ENCODE results near the gene IGF2.

IGF2 gene

DNA sequence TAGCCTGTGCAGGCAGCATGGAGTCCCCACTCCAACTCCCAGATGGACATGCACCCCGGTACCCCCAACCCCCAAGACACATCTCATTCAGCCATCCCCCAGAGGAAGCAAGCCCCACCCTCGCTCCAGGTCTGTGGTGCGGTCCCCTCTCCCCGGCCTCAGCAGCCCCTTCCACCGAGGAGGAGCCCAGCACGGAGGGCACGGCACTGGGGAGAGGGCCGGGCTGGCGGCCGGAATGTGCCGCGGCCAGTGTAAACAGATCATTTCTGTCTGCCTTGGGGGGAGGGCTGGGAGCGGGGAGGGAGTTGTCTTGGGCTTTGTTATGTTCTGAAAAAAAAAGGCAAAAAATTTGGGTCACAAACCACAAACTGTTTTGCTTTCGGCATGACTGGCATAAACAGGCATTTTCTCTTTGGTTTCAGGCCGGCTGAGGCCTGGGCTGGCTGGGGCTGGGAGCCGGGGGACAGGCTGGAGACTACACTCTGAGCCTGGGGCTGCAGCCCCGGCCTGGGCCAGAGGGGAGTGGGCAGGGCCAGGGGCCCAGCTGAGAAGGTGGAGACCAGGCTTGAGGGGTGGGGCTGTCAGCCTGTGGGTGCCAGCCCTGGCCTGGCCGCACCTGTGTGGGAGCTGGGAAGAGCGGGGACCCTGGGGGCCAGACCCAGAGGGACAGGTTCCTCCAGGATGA lies 16.8 kb downstream of the IGF2 start:
- no peak for DNase-seq

DNA sequence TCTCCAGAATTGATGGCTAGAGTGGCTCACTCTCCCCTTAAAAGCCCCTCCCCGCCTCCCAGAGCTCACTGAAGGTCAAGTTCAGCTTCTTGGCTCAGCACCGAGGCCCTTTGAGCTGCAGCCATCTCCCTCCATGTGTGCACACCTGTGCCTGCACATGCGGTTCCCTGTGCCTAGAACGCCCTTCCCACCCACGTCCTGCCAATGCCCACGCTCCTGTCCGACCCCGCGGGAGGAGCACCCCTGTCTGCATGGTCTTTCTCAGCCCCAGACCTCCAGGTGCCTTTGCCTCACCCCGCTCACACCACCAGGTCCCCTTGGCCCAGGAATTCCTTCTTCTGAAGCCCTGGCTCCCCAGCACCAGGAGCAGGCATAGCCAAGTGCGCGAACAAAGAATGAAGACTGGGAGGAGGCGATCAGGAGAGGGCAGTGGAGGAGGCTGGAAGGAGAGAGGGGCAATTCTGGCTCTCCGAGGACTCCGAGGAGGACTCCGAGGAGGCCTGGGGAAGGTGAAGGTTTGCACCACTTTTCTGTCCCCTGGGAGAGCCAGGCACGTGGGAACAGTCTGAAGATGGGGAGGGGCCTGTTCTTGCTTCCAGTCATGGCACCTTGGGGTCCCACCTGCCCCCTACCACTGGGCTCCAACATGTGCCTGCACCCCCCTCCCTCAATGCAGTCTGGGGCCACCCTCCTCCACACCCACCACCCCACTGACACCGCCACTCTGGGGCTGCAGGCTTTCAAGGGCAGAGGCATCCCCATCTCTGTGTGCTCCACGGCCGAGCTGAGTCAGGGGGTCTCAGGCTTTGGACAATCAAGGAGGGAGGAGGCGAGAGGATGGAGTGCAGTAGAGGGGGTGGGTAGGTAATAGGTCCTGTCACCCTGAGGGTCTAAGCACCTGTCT lies 17.7 kb downstream of the IGF2 start:
- no peak for DNase-seq

DNA sequence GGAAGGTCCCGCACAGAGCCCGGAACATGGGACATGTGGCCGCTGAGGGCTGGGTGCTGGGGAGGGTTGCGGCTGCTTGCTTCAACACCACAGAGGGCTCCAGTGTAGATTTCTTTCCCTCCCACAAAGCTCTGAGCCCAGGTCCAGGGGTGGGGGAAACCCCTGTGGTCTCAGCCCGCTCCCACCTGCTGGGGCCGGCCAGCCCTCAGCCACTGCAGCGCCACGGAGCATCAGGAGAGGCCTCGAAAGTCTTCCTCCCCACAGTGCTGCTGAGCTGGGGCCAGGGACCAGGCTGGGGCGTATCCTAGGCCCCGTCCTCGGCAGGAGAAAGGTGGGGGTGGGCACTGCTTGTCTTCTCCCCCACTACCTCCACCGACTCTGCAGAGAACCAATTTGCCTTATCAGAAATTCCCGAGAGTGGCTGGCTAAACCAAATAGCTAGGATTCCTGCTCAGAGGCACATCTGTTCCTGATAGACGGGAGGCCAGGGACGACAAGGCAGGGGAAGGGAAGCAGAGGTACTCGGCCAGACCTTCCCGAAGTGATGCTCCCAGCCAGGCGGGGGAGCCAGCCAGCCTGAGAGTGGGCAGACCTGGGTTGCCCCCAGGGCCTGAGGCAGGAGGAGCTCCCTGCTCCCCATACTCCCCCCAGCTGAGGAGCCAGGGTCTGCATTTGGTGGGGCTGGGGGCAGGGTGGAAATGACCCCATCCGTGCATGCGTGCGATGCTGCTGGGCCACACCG lies 18.7 kb downstream of the IGF2 start:
- no peak for DNase-seq

DNA sequence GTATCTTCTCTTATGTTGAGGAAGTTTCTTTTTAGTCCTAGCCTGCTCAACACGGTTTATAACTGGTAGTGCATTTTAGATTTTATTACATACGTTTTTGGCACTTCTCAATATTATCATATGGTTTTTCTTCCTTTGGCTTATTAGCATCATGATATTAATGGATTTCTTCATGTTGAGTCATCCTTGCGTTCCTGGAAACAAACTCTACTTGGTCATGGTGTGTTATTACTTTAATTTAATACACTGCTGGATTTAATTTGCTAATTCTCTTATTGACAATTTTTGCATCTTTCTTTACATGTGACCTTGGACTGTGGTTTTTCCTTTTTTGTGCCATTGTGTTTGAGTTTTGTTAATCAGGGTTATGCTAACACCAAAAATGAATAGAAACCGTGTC lies 20.5 kb downstream of the IGF2 start:
- no peak for DNase-seq

DNA sequence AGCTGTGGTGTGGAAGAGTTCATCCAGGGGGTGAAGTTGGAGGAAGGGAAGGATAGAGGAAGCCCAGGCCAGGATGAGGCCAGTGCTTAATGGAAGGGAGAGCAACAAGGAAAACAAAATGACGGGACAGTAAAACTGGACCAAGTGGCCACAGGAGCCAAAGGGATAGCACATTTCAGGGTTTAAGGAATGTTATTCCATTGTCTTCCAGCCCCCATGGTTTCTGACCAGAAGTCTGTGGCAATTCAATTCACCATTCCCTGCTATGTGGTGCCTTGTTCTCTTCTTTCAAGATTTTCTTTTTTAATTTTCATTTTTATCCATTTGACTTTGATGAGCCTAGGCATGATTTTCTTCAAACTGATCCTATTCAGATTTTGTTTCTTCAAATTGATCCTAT lies 22.5 kb downstream of the IGF2 start:
- DNase-seq, result no peak

DNA sequence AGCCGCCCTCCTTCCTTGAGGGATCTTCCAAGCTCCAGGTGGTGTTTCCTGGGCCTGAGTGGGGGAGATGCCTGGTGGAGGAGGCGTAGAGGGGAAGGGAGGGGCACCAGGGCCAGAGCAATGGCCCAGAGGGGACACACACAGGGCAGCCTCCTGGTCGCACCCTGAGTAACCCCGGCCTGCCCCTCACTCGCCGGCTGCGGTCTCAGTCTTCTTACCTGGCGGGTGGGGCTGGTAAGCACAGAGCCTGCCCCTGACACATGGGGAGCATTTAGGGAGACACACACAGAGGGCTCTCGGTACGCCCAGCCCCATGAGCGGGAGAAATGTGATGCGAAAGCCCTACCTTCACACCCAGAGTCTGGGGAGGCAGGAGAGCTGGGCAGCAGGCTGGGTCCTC lies 23.9 kb downstream of the IGF2 start:
- no peak for DNase-seq

DNA sequence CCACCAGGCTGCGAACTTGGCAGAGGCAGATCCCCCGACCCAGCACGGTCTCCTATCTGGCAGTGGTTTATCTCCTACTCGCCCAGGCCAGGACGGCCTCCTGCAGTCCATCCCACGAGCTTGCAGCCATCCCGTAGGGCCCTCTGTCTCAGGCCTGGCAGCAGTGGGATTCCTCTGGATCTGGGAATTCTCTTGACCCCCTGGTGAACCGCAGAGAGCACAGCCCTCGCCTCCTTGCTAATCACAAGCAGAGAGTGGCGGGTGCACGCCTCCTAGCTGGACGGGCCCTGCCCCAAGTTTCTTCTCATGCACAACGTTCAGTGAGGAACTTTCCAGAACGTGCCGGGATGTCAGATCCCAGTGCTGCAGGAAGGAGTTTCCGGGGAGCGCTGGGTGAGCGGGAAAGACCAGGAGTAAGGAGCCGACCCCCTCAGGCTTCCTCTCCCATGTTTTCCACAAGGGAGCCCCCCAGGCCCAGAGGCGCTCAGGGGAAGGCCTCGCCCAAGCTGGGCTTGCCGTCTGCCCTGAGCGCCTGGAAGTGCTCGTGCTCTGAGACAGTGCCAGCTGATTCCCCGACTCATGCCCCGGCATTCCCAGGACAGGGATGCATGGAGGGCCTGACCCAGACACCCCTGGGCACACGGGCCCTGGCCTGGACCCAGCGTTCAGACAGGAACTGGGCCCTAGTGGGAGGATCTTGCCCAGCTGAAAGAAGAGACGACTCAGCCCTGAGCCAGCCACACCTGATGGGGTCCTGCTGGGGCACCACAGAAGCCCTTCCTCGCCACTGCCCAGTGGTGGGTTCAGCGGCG lies 24.6 kb downstream of the IGF2 start:
- no peak for DNase-seq

DNA sequence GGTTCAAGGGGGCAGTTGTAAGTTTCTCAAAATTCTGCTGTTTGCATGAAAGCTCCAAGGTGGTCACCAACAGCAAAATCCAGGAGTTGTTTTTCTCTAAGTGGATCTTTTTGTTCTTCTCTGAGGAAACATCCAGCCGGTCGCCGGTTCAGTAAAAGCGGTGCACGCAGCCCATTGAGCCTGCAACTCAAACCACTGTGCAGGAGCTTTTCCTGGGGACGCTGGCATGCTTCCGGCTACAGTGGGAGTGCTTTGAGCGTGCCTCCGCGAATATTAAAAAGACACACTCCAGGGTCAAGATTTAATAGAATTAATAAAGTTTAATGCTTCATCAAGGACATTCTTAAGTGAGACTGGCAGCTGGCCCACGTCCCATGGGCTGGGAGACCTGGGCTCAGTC lies 25.4 kb downstream of the IGF2 start:
- DNase-seq, result no peak

DNA sequence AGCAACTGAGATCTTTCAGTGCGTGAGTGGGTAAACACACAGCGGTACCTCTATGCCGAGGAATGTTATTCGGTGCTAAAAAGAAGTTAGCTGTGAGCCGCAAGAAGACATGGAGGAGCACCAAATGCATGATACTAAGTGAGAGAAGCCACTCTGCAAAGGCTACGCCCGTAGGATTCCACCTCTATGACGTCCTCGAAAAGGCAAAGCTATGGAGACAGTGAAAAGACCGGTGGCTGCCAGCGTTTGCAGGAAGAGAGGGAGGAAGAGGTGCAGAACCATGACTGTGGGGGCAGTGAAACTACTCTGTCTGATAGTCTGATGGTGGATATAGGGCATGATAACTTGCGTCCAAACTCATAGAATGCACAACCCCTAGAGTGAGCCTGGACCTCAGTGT lies 28.7 kb downstream of the IGF2 start:
- DNase-seq, result no peak

DNA sequence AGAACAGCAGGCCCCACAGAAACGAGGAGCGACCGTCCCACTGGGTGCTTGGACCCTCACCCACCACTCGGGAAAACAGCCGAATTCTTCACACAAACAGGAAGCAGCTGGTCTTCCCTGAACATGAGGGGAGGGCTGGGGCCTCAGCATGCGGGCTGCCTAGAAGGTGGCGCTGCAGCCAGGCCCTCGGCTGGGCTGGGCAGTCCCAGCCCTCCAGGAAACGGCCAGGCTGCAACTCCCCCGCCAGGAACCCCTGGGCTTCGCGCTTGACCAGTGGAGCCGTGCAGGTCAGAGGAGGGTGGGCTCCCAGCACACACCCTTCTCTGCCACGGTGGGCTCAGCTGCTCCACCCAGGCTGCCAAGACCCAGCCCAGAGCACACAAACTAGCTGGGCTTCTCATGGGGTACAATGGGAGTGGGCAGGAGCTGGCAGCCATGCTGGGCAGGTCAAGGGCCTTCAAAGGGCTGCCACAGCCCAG lies 29.6 kb downstream of the IGF2 start:
- DNase-seq, result no peak

DNA sequence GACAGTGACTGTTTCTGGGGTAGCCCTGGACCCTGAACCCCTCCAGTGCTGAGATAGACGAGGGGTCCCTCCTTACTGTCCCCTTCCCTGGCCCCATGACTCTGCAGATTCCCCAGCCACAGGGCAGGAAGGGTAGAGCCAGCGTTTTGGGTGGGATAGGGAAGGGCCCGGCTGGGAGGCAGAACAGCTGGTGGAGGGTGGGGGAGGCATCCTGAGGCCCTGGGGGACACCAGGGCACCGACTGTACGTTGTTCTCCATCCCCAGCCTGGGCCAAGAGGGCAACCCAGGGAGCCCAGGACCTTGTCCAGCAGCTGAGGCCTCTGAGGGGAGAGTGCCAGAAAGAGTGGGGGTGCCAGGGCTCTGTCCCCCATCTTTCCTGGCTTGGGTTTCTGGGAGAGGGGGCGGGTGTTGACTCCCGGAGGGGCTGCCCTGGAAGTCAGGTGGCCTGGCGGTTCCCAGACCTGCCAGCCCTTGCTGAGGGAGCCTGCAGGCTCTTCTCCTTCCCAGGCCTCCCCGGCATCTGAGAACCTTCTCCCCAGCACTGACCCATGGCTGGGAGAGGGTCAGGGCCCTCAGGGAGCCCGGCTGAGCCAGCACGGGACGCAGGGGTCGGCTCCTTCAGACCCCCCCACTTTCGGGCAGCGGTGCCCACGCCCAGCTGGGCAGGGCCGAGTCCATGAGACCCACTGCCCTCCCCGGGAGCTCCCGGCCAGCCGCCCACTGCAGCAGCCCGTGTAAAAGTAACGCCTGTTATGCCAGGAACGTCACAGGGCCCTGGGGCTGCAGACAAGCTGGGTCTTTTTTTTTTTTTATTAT lies 30.3 kb downstream of the IGF2 start:
- no peak for DNase-seq

DNA sequence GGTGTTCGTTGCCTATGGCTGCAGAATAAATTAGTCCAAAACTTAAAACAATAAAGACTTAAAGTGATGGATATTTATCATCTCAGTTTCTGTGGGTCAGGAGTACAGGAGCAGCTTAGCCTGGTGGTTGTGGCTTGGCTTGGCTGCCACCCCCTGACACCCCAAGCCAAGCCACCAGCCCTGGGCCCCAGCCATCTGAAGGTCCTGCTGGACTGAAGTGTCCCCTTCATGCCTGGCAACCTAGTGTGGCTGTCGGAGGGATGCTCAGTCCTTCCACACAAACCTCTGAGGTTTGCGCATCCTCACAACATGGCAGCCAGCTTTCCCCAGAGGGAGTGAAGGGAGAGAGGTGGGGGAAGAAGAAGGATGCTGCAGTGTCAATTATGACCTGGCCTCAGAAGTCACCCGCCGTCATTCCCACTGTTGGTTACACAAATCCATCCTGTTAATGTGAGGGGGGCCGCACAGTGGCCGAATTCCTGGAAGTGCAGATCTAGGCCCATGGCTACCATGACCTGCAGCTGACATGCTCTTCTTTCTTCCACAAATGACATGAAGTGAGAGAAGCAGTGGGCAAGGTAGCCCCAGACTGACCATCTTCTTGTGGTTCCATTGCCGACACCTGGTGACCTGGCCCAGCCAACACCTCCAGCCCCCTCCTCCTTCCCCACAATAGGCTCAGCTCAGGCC lies 31.1 kb downstream of the IGF2 start:
- DNase-seq, result no peak

DNA sequence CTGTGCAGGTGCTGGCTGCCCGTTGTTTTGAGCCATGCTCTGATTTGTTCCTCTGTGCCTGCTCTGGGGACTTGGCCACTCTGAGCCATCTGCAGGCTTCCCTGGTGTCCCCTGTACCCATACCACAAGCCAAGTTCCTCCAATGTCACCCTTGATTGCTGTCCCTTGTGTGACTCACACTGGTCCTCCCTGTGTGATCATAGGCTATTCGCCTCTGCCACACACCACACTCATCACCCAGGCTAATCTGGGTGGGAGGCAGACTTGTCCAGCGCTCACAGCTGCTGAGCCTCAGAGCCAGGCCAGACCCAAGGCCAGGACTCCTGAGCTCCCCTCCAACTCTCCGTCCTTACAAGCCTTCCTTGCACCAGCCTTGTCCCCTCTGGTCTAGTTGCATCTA lies 31.7 kb downstream of the IGF2 start:
- no peak for DNase-seq

DNA sequence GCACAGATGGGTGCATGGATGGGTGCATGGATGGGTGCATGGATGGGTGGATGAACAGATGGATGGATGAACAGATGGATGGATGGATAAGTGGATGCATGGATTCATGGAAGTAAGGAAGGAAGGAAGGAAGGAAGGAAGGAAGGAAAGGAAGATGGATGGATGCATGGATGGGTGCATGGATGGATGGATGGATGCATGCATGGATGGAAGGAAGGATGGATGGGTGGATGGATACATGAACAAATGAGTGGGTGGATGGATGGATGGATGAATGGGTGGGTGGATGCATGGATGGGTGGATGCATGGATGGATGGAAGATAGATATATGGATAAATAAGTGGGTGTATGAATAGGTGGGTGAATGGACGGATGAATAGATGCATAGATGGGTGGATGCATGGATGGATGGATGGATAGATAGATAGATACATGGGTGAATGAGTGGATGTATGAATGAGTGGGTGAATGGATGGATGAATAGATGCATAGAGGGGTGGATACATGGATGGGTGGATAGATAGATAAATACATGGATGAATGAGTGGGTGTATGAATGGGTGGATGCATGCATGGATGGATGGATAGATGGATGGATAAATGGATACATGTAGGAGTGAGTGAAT lies 32.5 kb downstream of the IGF2 start:
- no peak for DNase-seq

DNA sequence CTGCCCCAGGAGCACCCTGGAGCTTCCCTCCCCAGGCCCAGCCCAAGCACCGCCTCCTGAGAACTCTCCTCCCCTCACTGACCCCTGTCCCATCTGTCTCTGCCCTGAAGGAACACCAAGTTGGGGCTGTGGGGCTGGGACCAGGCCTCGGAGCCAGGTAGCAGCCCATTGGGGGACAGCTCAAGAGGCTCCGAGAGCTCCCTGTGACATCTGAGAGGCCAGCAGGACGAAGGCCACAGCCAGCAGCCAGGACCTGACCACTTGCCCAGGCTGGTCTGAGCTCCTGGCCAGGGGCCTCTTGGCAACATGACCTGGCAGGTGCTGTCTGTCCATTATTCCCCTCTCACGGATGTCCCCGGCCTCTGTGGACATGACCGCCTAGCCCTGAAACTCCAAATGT lies 33.7 kb downstream of the IGF2 start:
- DNase-seq, result no peak

DNA sequence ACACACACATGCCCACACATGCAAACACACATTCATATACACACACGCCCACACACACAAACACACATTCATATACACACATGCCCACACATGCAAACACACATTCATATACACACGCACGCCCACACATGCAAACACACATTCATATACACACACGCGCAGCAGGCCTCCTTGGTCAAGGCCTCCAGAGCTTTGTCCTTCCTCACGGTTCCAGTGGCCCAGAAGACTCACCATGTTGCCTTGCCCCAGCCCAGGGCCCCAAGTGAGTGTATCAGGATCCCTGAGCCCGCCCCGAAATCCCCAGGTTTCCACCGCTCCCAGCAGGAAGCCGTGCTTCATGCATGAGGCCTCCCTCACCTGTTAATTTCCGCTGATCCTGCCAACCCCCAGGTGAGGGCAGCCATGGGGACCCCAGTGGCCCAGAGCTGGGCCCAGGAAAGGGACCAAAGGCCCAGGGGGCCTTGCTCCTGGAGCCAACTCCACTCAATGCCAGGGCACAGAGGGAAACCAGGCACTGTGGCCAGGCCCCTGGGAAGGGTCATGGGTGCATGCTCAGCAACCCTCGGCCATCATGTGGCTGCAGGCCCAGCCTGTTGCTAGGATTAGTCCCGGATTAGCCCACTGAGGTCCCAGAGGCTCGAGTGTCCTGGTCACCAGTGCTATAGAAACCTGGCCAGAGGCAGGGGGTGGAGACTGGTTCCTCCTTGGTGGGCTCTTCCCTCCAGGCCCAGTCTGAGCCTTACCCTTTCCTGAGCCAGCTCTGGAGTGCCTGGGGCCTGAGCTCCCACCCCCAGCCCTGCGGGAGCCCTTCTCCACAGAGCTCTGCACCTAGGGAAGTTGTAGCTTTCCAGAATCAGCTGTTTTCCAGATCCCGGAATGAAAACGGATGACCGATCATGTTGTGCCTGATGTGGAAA lies 34.4 kb downstream of the IGF2 start:
- DNase-seq, result no peak

DNA sequence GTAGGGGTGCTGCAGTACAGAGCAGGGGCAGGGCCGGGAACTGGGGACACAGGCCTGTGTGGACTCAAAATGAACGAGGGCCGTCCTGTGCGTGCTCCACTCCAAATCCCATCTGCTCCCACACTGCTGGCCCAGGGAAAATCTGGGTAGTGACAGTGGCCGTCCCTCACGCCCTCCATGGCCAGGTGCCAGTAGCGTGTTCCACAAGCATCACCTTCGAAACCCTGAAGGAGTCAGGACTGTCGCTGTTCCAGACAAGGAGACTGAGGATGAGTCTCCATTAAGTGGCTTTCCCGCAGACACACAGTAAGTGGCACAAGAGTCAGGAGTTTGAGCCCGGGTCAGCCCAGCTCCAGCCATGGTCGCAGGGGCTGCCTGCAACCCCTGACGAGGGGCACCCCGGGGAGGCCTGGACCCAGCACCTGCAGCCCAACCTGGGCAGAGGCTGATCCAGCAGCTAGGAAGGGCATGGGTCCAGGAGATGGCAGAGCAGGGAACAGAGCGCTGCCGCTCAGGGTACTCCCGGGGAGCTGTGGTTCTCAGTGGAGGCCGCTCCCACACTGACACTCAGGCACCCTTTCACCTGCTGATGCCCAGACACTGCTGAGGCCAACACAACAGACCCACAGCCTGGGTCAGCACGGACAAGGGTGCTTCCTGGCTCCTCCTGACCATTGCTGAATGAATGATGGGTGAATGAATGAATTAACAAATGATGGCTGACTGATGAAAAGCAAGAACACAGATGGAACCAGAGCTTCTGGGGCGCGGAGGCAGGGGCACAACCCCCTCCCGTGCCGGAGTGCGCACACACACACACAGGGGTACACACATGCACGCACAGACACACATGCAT lies 35.3 kb downstream of the IGF2 start:
- DNase-seq, result no peak

DNA sequence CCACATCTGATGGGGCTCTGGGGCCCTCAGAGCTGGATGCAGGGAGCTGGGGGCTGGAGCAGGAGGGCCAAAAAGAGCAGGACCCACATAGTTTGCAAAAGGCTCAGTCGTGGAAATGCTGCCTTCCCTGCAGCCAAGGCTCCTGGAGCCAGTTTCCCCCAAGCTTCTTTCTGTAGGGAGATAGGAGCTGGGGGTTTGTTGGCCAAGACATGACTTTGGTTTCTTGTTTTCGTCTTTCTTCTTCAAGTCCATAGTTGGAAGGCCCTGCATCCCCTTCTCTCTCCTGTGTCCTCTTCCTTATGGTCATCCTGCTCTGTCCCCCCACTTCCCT lies 36.3 kb downstream of the IGF2 start:
- DNase-seq, result no peak
